OCI-LY1 (cell line): ENCODE data around the gene BCL2.

Experiments
- CTCF ChIP-seq: fragments of 200-600 bp; sonication (generic), shearing (Covaris generic); IDR thresholded peaks from 2 replicates; pipeline ENCODE4 v1.5.1; 2017; ENCODE audit warnings: mild to moderate bottlenecking, antibody characterized with exemption, low read length, moderate library complexity, mixed read lengths
- EZH2 ChIP-seq: fragments of 200-600 bp; sonication (generic), shearing (Covaris generic); IDR thresholded peaks from 2 replicates; pipeline ENCODE4 v1.8.0; 2017; ENCODE audit warnings: borderline replicate concordance, mixed run types, mild to moderate bottlenecking, antibody characterized with exemption, low read length, moderate library complexity, mixed read lengths

GRCh38 chr18:63088262-63088661 lies 231.3 kb downstream of the BCL2 start:
- TF ChIP-seq CTCF (no peak), EZH2 (no peak)
